SK-N-SH treated with all-trans-retinoic acid at 6 μM for 48 hours (cell line): ENCODE measurements around the gene SLC34A1.
A peak's percentile ranks its signal among the peaks of the same experiment; 100 is the strongest.

Experiments used
- ATAC-seq: fragments of 200-7000 bp; cut with Tn5 transposase; 3 replicates; pipeline ENCODE4 v1.9.1; 2020; ENCODE audit warnings: mild to moderate bottlenecking, moderate library complexity
- ARNTL ChIP-seq: fragments of 450-650 bp; formaldehyde crosslinking; IDR thresholded peaks from 2 replicates; pipeline ENCODE4 v1.5.0; 2020; ENCODE audit warnings: low read depth, mild to moderate bottlenecking, moderate library complexity, borderline replicate concordance
- BACH2 ChIP-seq: fragments of 250-450 bp; sonication (Bioruptor Pico); IDR thresholded peaks from 2 replicates; pipeline ENCODE4 v1.9.0; 2021; ENCODE audit warnings: mild to moderate bottlenecking, borderline replicate concordance
- CREB5 ChIP-seq: fragments of 250-450 bp; sonication (Bioruptor Pico); IDR thresholded peaks from 2 replicates; pipeline ENCODE4 v1.5.1; 2020; ENCODE audit warnings: low read depth, mild to moderate bottlenecking, moderate library complexity
- CSDC2 ChIP-seq: fragments of 250-450 bp; sonication (Bioruptor Pico); IDR thresholded peaks from 2 replicates; pipeline ENCODE4 v1.5.0; 2020; ENCODE audit warnings: mild to moderate bottlenecking, moderate library complexity
- CSRNP3 ChIP-seq: fragments of 250-450 bp; sonication (Bioruptor Pico); IDR thresholded peaks from 2 replicates; pipeline ENCODE4 v1.5.1; 2021; ENCODE audit warnings: mild to moderate bottlenecking, moderate library complexity
- ESRRG ChIP-seq: fragments of 250-450 bp; sonication (Bioruptor Pico); IDR thresholded peaks from 2 replicates; pipeline ENCODE4 v1.6.1; 2021; ENCODE audit warnings: mild to moderate bottlenecking
- GLIS3 ChIP-seq: fragments of 250-450 bp; sonication (Bioruptor Pico); IDR thresholded peaks from 2 replicates; pipeline ENCODE4 v1.5.0; 2020; ENCODE audit warnings: mild to moderate bottlenecking, moderate library complexity
- ISL1 ChIP-seq: fragments of 250-450 bp; sonication (Bioruptor Pico); IDR thresholded peaks from 2 replicates; pipeline ENCODE4 v2.1.2; 2022; ENCODE audit warnings: mild to moderate bottlenecking, moderate library complexity
- OSR1 ChIP-seq: fragments of 250-450 bp; sonication (Bioruptor Pico); IDR thresholded peaks from 2 replicates; pipeline ENCODE4 v1.8.0; 2022; ENCODE audit warnings: moderate library complexity, mild to moderate bottlenecking, inconsistent platforms
- POU6F1 ChIP-seq: fragments of 250-450 bp; sonication (Bioruptor Pico); IDR thresholded peaks from 2 replicates; pipeline ENCODE4 v1.8.0; 2021; ENCODE audit warnings: low read depth, mild to moderate bottlenecking, moderate library complexity, borderline replicate concordance
- PPARA ChIP-seq: fragments of 250-450 bp; sonication (Bioruptor Pico); IDR thresholded peaks from 2 replicates; pipeline ENCODE4 v1.5.0; 2020; ENCODE audit warnings: mild to moderate bottlenecking, borderline replicate concordance
- RARB ChIP-seq: fragments of 250-450 bp; sonication (Bioruptor Pico); IDR thresholded peaks from 2 replicates; pipeline ENCODE4 v1.8.0; 2021; ENCODE audit warnings: mild to moderate bottlenecking, moderate library complexity
- SNAI2 ChIP-seq: fragments of 250-450 bp; sonication (Bioruptor Pico); IDR thresholded peaks from 2 replicates; pipeline ENCODE4 v1.5.0; 2020; ENCODE audit warnings: mild to moderate bottlenecking, moderate library complexity
- TCF4 ChIP-seq: fragments of 250-450 bp; sonication (Bioruptor Pico); IDR thresholded peaks from 2 replicates; pipeline ENCODE4 v1.8.0; 2021; ENCODE audit warnings: mild to moderate bottlenecking, moderate library complexity, borderline replicate concordance
- ZC3H10 ChIP-seq: fragments of 250-450 bp; sonication (Bioruptor Pico); IDR thresholded peaks from 2 replicates; pipeline ENCODE4 v1.5.1; 2021; ENCODE audit warnings: mild to moderate bottlenecking, moderate library complexity
- ZFP3 ChIP-seq: fragments of 250-450 bp; sonication (Bioruptor Pico); IDR thresholded peaks from 2 replicates; pipeline ENCODE4 v1.5.0; 2020; ENCODE audit warnings: mild to moderate bottlenecking, moderate library complexity
- ZFP30 ChIP-seq: fragments of 450-650 bp; formaldehyde crosslinking; IDR thresholded peaks from 2 replicates; pipeline ENCODE4 v1.5.0; 2022; ENCODE audit warnings: mild to moderate bottlenecking, moderate library complexity
- ZNF565 ChIP-seq: fragments of 450-650 bp; formaldehyde crosslinking; conservative IDR thresholded peaks from 2 replicates; pipeline ENCODE4 v1.5.0; 2020; ENCODE audit warnings: low read depth, mild to moderate bottlenecking, moderate library complexity
- ZNF70 ChIP-seq: fragments of 450-650 bp; formaldehyde crosslinking; IDR thresholded peaks from 2 replicates; pipeline ENCODE4 v1.5.0; 2020; ENCODE audit warnings: mild to moderate bottlenecking, moderate library complexity
- ZNF8 ChIP-seq: fragments of 450-650 bp; formaldehyde crosslinking; IDR thresholded peaks from 2 replicates; pipeline ENCODE4 v1.5.0; 2020; ENCODE audit warnings: mild to moderate bottlenecking, moderate library complexity
- TF ChIP-seq, protein P1 (sequence below): fragments of 250-450 bp; sonication (Bioruptor Pico); IDR thresholded peaks from 2 replicates; pipeline ENCODE4 v1.8.0; 2020; ENCODE audit warnings: mild to moderate bottlenecking, moderate library complexity, borderline replicate concordance
- TF ChIP-seq, protein P2 (sequence below): fragments of 250-450 bp; sonication (Bioruptor Pico); IDR thresholded peaks from 2 replicates; pipeline ENCODE4 v1.5.0; 2020; ENCODE audit warnings: mild to moderate bottlenecking, moderate library complexity

Gene SLC34A1

DNA sequence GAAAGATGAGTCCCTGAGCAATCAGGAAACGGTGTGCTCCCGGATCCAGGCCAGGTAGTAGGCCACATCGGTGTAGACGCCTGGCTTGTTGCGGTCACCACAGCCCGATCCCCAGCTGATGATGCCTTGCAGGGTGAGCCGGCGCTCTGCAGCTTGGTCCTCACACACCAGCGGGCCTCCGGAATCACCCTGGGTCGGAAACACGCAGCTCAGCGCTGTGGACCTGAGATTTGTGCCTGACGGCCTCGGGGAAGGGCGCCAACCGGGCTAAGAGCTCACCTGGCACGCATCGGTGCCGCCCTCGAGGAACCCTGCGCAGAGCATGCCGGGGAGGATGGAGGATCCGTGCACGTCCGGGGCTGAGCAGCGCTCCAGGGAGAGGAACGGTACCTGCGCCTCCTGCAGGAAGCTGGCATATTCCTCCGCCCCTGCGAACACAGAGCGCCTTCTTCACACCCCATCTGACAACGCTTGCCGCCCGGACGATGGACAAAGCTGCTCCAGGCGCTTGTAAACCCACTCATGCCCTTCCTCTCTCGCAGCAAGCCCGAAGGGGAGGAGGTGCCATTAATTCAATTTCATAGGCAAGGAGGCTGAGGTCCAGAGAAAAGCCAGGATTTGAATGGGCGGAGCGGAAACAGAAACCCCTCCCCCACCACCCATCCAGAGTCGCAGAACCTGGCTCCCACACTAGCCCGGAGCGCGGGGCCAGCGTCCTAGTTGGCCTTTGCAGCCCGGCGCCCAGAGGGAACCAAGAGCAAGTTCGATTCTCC lies 18.2 kb downstream of the SLC34A1 start:
- ATAC-seq = peak; percentile 44
- TF ChIP-seq CSRNP3 (no peak), CSDC2 (CRISPR knock-in tag) (no peak), BACH2 (no peak), ZFP30 (CRISPR knock-in tag) (no peak), ESRRG (CRISPR knock-in tag) (no peak), ZNF565 (CRISPR knock-in tag) (no peak), SNAI2 (CRISPR knock-in tag) (no peak), ZC3H10 (no peak), GLIS3 (CRISPR knock-in tag) (no peak), ISL1 (no peak), CREB5 (CRISPR knock-in tag) (no peak), TCF4 (no peak), ARNTL (CRISPR knock-in tag) (no peak), OSR1 (CRISPR knock-in tag) (no peak), ZNF8 (CRISPR knock-in tag) (no peak), PPARA (no peak), ZFP3 (no peak)
- TF ChIP-seq, protein P1, sequence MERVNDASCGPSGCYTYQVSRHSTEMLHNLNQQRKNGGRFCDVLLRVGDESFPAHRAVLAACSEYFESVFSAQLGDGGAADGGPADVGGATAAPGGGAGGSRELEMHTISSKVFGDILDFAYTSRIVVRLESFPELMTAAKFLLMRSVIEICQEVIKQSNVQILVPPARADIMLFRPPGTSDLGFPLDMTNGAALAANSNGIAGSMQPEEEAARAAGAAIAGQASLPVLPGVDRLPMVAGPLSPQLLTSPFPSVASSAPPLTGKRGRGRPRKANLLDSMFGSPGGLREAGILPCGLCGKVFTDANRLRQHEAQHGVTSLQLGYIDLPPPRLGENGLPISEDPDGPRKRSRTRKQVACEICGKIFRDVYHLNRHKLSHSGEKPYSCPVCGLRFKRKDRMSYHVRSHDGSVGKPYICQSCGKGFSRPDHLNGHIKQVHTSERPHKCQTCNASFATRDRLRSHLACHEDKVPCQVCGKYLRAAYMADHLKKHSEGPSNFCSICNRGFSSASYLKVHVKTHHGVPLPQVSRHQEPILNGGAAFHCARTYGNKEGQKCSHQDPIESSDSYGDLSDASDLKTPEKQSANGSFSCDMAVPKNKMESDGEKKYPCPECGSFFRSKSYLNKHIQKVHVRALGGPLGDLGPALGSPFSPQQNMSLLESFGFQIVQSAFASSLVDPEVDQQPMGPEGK = no peak

DNA sequence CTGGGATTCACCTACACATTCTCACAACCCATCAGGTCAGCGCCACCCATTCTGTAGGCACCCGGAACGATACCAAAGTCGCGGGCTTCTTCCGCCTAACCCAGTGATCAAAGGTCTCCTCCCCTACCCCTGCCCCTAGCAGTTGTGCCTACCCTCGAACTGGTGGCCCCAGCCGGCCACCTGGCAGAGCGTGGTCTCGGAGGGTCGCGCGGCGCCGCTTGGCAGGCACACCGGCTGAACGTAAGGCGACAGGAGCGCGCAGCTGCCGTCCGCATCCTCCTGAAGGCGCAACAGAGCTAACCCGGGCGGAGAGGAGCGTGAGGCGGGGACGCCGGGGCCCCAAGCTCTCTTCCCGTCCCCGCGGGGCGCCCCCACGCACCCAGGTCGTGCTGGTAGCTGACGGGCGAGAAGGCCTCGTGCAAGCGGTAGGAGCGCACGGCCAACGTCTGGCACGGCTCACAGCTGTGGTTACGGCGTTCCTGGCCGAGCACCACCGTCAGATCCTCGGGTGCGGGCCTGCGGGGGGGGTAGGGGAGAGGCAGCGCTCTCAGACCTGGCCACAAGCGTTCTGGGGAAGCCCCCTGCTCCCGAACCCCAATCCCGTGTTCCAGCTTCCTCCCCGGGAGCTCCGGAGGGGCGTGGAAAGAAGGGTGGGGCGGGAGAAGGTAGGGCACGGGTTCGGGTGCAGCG lies 19.0 kb downstream of the SLC34A1 start:
- no peak for TF ChIP-seq CSDC2 (CRISPR knock-in tag)
- TF ChIP-seq, protein P2, sequence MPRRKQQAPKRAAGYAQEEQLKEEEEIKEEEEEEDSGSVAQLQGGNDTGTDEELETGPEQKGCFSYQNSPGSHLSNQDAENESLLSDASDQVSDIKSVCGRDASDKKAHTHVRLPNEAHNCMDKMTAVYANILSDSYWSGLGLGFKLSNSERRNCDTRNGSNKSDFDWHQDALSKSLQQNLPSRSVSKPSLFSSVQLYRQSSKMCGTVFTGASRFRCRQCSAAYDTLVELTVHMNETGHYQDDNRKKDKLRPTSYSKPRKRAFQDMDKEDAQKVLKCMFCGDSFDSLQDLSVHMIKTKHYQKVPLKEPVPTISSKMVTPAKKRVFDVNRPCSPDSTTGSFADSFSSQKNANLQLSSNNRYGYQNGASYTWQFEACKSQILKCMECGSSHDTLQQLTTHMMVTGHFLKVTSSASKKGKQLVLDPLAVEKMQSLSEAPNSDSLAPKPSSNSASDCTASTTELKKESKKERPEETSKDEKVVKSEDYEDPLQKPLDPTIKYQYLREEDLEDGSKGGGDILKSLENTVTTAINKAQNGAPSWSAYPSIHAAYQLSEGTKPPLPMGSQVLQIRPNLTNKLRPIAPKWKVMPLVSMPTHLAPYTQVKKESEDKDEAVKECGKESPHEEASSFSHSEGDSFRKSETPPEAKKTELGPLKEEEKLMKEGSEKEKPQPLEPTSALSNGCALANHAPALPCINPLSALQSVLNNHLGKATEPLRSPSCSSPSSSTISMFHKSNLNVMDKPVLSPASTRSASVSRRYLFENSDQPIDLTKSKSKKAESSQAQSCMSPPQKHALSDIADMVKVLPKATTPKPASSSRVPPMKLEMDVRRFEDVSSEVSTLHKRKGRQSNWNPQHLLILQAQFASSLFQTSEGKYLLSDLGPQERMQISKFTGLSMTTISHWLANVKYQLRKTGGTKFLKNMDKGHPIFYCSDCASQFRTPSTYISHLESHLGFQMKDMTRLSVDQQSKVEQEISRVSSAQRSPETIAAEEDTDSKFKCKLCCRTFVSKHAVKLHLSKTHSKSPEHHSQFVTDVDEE (CRISPR knock-in tag) = no peak
- no peak for TF ChIP-seq POU6F1
- TF ChIP-seq ESRRG (CRISPR knock-in tag) = no peak
- no peak for TF ChIP-seq ZNF70 (CRISPR knock-in tag)
- TF ChIP-seq ZNF565 (CRISPR knock-in tag) = no peak
- TF ChIP-seq TCF4 = no peak
- TF ChIP-seq CSRNP3 = no peak
- TF ChIP-seq SNAI2 (CRISPR knock-in tag) = no peak
- TF ChIP-seq ISL1 = no peak
- TF ChIP-seq RARB (CRISPR knock-in tag) = no peak
- no peak for TF ChIP-seq CREB5 (CRISPR knock-in tag)
- TF ChIP-seq, protein P1 = no peak
- TF ChIP-seq OSR1 (CRISPR knock-in tag) = no peak
- TF ChIP-seq, all 23 proteins: peak for 0
- ATAC-seq = peak; percentile 10
